ENCODE results near the gene FOXP2. TPM values are rescaled to one million over a fixed set of nuclear protein-coding genes. Genes with fewer than 3 reads are reported as not detected.

The FOXP2 gene
- total and polyA plus RNA-seq, 2 of the 13 experiments (the other 11 are each of a cell fraction or from before 2014, with no cell fraction given) = 0.90 TPM; not detected in 1

GRCh38 chr7:114711241-114711640 is 296.6 kb downstream of the FOXP2 start:
- no TSS peak for BruUV-seq (replicated peaks)
- Histone ChIP-seq H3K4me2 (ENCODE audit: low read depth, low read length) (no peak overlapping the region), H3K79me2 (ENCODE audit: insufficient read depth, low read length) (no peaks in the 10 kb centered on the region), H3K9me3 (ENCODE audit: low read length) (no peaks in the 10 kb centered on the region), H3K27ac (ENCODE audit: extremely low read length, insufficient read depth, low read length) (no peak overlapping the region), H2AFZ (ENCODE audit: low read length) (no peak overlapping the region), H4K20me1 (ENCODE audit: insufficient read depth, low read length) (no peaks in the 10 kb centered on the region), H3K4me3 (replicated peaks in 1 of 3; ENCODE audit: insufficient read depth in 1 of 3, low read depth in 2 of 3, low read length in 3 of 3) (no peak overlapping the region), H3K9ac (ENCODE audit: insufficient read depth, low read depth, low read length) (no peak overlapping the region), H3K36me3 (replicated peaks in 1 of 2; ENCODE audit: control insufficient read depth in 1 of 2, insufficient read depth in 2 of 2, low read length in 2 of 2) (no peaks in the 10 kb centered on the region), H3K4me1 (ENCODE audit: insufficient read depth, low read length) (no peaks in the 10 kb centered on the region), H3K27me3 (ENCODE audit: control insufficient read depth in 1 of 2, insufficient read depth in 2 of 2, low read length in 2 of 2) (no peaks in the 10 kb centered on the region)
- intact Hi-C loops (cut with micrococcal nuclease; ENCODE audit: unreplicated experiment) (no loop called here), in situ Hi-C loops (cut with HindIII; ENCODE audit: extremely low pct_ligation_motif_present, low pct_unique_long_range_greater_than_20kb) (no loop called here)
- DNase-seq (ENCODE audit: low spot score) (no peak), ATAC-seq (no peak), FAIRE-seq (no peak)
- CTCF ChIA-PET (ENCODE audit: low intra/inter-chr PET ratio, low total read pairs) = no interaction called here
- TF ChIP-seq NR2F1 (CRISPR knock-in tag; IDR thresholded peaks at IDR 0.05) = no peak
- no peak for TF ChIP-seq RAD51 (IDR thresholded peaks at IDR 0.05; ENCODE audit: borderline replicate concordance)
- no peak for TF ChIP-seq SP4 (CRISPR knock-in tag; IDR thresholded peaks at IDR 0.05)
- TF ChIP-seq ZNF382 (CRISPR knock-in tag; IDR thresholded peaks at IDR 0.05; ENCODE audit: borderline replicate concordance) = no peak
- TF ChIP-seq ZFP36L1 (CRISPR knock-in tag; IDR thresholded peaks at IDR 0.05) = no peak
- no peak for TF ChIP-seq ZNF775 (CRISPR knock-in tag; IDR thresholded peaks at IDR 0.05; ENCODE audit: borderline replicate concordance)
- TF ChIP-seq RNF2 (conservative IDR thresholded peaks at IDR 0.05; ENCODE audit: low read depth) = no peak
- TF ChIP-seq ZBTB43 (CRISPR knock-in tag; conservative IDR thresholded peaks at IDR 0.05) = no peak
- no peak for TF ChIP-seq PHF20 (CRISPR knock-in tag; IDR thresholded peaks at IDR 0.05)
- no peak for TF ChIP-seq ZFP37 (CRISPR knock-in tag; IDR thresholded peaks at IDR 0.05; ENCODE audit: borderline replicate concordance)
- TF ChIP-seq RELA (CRISPR knock-in tag; IDR thresholded peaks at IDR 0.05) = no peak
- TF ChIP-seq ZNF101 (CRISPR knock-in tag; IDR thresholded peaks at IDR 0.05; ENCODE audit: borderline replicate concordance, low read depth) = no peak
- no peak for TF ChIP-seq HDAC6 (IDR thresholded peaks at IDR 0.05; ENCODE audit: low read depth, low read length)
- TF ChIP-seq RFX5 (IDR thresholded peaks at IDR 0.05; ENCODE audit: low read depth, low read length) = no peak
- TF ChIP-seq NR2F2 (IDR thresholded peaks at IDR 0.05; ENCODE audit: borderline replicate concordance, low read depth) = no peak
- TF ChIP-seq TBL1XR1 (IDR thresholded peaks at IDR 0.05; ENCODE audit: borderline replicate concordance, low read length, partially characterized antibody) = no peak
- POLR2A ChIA-PET = no interaction called here
- 11% methylated on average over 4 of the region's 4 CpGs for WGBS (ENCODE audit: low lambda C conversion rate)
